ENCODE measurements around the gene MRM2. TPM values are rescaled to one million over a fixed set of nuclear protein-coding genes. Genes with fewer than 3 reads are reported as not detected.

MRM2 gene
- 10 to 100 TPM; 36.9 to 41.3 (median 40.2) TPM for polyA plus RNA-seq (ENCODE audit: insufficient read length in 3 of 3)

DNA sequence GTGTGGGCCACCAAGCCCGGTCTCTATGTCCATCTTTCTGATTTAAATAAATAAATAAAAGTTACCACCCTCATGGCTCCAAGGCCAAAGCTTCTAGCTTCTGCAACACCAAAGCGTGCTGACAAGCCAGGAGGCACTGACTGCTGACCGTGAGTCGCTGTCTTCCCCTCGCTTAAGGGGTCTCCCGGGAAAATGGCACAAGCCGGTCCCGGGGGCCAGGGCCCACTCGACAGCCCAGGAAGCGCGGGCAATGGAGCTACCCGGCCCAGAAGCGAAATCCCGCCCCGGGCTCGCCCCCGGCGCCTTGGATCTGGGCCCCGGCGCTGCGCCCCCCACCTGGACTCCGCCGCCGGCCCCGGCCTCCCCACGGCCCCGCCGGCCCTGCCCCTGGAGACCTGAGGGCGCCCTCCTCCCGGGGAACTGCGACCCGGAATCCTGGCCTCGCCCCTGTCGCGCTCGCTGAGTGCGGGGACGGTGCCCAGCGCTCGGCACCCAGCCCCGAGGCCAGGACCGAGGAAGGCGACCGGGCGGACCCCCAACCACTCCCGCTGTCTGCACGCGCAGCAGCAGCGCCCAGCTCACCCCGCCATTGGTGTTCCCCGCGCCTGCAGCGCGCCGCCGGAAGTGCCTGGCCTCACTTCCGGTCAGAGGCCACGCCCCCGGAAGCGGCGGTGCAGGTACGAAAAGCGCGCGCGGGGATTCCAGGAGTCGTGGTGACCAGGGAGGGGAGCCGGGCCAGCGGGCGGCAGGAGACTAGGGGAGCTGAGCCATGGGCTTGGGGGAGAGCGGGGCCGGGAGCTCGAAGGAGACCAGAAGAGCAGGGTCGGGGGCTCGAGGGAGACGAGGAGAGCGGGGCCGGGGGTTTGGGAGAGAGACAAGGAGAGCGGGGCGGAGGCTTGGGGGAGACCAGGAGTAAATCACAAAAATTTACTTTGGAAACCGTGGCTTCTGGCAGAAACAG, at the start of gene MRM2, which contains the start of gene NUDT1:
Gene MRM2, minus strand, starts transcription at position 626 of the 961 bp plus-strand sequence. Its CDS starts 36 bp downstream, at position 590.
Gene NUDT1, plus strand, starts transcription at position 647 of the 961 bp plus-strand sequence. CDS start 2,349 bp downstream, outside the sequence.
- DNase-seq (ENCODE audit: low read depth in 3 of 3, low spot score in 2 of 3), result peak; percentile 43 to 76 (median 60)

- DNase-seq (ENCODE audit: low read depth in 3 of 3, low spot score in 2 of 3), result no peak
Observed at GRCh38 chr7:2290877-2291276, 48.9 kb upstream of the MRM2 start.

- no peak for DNase-seq (ENCODE audit: low read depth in 3 of 3, low spot score in 2 of 3)
Observed at GRCh38 chr7:2289621-2290020, 47.6 kb upstream of the MRM2 start.

DNA sequence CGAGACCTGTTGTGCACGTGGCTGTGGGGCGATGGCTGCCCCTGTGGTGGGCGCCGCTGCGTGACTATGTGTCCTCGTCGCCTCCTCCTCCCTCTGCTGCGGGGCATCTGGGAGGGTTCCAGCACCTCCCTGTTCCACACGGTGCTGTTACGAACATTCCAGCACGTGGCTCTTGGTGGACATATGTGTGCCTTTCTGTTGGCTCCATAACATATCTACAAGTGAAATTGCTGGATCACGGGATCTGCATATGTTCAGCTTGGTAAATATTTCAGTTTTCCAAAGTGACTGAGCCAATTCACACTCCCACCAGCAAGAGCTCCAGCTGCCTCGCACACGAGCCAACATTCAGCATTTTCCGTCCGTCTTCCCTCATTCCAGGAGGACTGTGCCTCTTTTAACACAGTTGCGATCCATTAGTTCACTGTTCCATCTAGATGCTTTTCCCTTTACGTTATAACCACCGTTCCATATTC, 47.1 kb upstream of the MRM2 start:
- DNase-seq (ENCODE audit: low read depth in 3 of 3, low spot score in 2 of 3), result no peak

GRCh38 chr7:2288503-2288902, 46.5 kb upstream of the MRM2 start:
- DNase-seq (ENCODE audit: low read depth in 3 of 3, low spot score in 2 of 3), result no peak

- DNase-seq (ENCODE audit: low read depth in 3 of 3, low spot score in 2 of 3), result no peak
Observed at GRCh38 chr7:2287745-2288144, 45.7 kb upstream of the MRM2 start.

GRCh38 chr7:2283074-2283473, 41.1 kb upstream of the MRM2 start:
- DNase-seq (ENCODE audit: low read depth in 3 of 3, low spot score in 2 of 3), result no peak

- peak in 1 of 3 donors; percentile 58 for DNase-seq (ENCODE audit: low read depth in 3 of 3, low spot score in 2 of 3)
Observed at GRCh38 chr7:2282185-2282751, 40.3 kb upstream of the MRM2 start.

GRCh38 chr7:2281541-2281940, 39.5 kb upstream of the MRM2 start:
- DNase-seq (ENCODE audit: low read depth in 3 of 3, low spot score in 2 of 3), result no peak

DNA sequence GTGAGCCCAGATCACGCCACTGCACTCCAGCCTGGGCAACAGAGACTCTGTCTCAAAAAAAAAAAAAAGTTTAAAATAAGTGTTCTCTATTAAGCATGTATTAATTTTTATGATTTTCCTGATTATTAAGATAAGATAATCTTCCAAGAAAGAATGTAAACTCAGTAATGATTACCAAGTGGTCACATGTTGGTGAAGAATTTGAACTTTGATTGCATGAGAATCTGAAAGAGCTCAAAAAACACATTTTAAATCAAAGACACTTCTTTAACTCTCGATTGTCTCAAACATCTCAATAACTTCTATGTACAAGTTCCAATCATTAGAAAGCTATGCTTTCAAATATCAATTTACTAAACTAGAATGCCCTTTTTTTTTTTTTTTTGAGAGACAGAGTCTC, 38.4 kb upstream of the MRM2 start:
- DNase-seq (ENCODE audit: low read depth in 3 of 3, low spot score in 2 of 3), result no peak

DNA sequence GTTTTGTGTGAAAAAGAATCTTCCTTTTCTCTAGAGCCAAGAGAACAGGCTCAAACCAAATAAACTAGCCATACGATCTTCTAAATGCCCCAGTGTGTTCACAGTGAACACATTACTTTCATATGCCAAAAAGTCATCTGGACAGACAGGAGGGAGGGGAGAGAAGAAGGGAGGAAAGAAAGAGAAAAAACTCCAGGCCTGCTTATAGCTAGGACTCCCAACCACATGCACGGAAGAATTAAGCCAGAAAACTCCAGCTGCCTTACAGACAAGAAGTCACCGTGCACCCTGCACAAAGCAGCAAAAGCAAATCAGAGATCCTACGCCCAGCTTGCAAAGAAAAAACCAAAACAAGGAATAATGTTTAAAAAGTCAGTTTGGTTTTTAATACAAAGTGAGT, 37.9 kb upstream of the MRM2 start:
- DNase-seq (ENCODE audit: low read depth in 3 of 3, low spot score in 2 of 3), result no peak

GRCh38 chr7:2278026-2278425, 36.0 kb upstream of the MRM2 start:
- no peak for DNase-seq (ENCODE audit: low read depth in 3 of 3, low spot score in 2 of 3)

DNA sequence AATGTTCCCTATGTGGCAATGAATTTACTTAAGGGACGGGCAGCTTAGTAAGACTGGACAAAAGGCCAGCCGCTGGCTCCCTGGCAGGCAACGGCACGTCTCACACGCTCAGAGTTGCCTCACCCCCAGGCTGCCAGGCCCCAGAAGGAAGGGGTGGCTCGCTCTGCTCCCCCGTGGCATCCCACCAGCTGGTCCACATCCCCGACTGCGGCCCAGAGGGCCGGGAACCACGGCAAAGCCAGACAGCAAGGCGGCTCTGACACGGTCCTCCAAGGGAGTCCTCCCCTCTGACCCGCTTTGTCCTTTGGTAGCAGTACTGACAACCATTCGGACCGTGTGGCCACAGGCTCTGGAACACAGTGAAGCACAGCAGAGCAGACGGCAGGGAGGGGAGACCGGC, 34.1 kb upstream of the MRM2 start:
- DNase-seq (ENCODE audit: low read depth in 3 of 3, low spot score in 2 of 3), result no peak

DNA sequence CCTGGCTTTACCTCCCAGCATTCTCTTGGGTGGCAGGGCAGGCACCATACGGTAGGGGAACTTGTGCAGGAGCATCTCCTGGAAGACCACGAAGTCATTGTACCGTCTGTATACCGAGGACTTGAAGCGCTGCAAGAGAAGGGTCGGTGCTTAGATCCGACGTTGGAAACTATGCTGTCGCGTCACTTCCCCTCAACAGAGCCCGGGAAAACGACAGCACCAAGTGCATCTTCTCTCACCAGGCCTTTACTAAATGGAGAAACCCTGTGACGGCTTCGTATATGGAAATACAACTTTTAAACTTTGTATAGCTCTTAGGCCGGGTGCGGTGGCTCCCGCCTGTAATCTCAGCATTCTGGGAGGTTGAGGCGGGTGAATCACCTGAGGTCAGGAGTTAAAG, 33.1 kb upstream of the MRM2 start:
- DNase-seq (ENCODE audit: low read depth in 3 of 3, low spot score in 2 of 3), result no peak

DNA sequence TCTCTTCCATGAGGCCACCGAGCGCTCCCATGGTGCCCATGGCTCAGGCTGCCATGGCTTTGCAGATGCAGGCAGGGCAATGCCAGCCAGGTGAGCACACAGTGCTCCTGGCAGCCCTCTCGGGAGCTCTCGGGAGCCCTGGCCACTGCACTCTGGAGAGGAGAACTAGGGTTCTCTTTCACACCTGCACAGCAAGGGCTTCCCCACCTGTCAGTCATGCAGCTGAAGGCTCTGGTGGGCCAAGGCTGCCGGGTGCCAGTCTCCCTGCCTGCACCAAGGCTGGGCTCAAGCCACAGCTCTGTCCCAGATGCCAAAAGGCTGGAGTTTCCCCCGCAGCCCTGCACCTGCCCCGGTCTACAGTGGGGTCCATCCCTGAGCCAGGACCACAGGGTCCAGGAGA, 32.7 kb upstream of the MRM2 start:
- no peak for DNase-seq (ENCODE audit: low read depth in 3 of 3, low spot score in 2 of 3)

- no peak for DNase-seq (ENCODE audit: low read depth in 3 of 3, low spot score in 2 of 3)
Observed at GRCh38 chr7:2273866-2274265, 31.9 kb upstream of the MRM2 start.

DNA sequence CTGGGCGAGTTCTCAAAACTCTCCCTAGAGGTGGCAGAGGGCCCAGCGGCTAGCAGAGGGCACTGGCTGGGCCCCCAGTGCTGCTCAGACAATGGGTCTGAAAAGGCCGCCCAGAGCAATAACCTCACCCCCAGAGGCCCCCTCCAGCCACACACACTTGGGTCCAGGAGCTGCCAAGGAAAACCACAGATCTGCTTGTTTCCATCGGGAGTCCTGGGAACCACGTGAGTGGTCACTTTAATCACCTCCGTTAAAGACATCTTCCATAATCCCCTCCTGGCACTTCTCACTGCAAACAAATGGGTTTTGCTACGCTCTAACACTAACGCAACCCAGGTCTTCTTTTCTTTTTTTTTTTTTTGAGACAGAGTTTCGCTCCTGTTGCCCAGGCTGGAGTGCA, 30.0 kb upstream of the MRM2 start:
- DNase-seq (ENCODE audit: low read depth in 3 of 3, low spot score in 2 of 3), result no peak

GRCh38 chr7:2271273-2272026, 29.4 kb upstream of the MRM2 start:
- DNase-seq (ENCODE audit: low read depth in 3 of 3, low spot score in 2 of 3), result no peak

DNA sequence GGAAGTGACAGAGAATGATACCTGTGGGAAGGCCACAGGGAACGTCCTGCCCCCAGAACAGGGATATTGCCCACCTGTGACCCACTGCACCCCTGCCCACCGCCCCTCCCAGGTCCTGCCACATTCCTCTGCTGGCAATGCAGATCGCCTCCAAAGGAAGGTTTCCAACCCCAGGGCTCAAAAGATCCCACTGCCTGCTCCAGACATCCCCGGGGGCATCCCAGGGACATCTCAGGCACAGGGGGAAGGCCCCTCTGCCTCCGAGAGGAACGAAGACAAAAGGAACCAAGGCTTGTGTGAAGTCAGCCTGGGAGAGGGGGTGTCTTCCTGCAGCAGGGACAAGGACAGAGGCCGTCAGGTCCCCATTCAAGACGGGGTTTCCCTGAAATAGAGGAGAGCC, 28.5 kb upstream of the MRM2 start:
- DNase-seq (ENCODE audit: low read depth in 3 of 3, low spot score in 2 of 3), result no peak

- DNase-seq (ENCODE audit: low read depth in 3 of 3, low spot score in 2 of 3), result no peak
Observed at GRCh38 chr7:2269991-2270460, 28.0 kb upstream of the MRM2 start.

All from right renal cortex interstitium (tissue), 3 donors.